IMR-90 (cell line): ENCODE results near the gene PDZD2. TPM values are rescaled to one million over a fixed set of nuclear protein-coding genes. Genes with fewer than 3 reads are reported as not detected.

Source experiments
- ATAC-seq: fragments of 200-7000 bp; cut with Tn5 transposase; 2 replicates; pipeline ENCODE4 v1.9.1; 2020; ENCODE audit warnings: low read depth, mild to moderate bottlenecking, moderate library complexity
- BruUV-seq: library from RNA; stranded (reverse); fragments of 400-500 nt; replicated peaks from 2 replicates; lab custom pipeline; 2021; lab: Mats Ljungman, UMichigan
- CTCF ChIA-PET: fragments of 300-600 bp; formaldehyde crosslinking; extraction: SDS; loops from one replicate; lab custom pipeline; 2021; ENCODE audit warnings: antibody characterized with exemption; lab: Yijun Ruan, JAX
- POLR2A ChIA-PET: fragments of 300-600 bp; sonication (Branson Sonifier 250); formaldehyde crosslinking; loops from one replicate; lab custom pipeline; 2022; ENCODE audit warnings: antibody characterized with exemption; ENCODE audit not compliant: unreplicated experiment; lab: Charles Lee
- DNase-seq: peaks from one replicate; pipeline ENCODE4 v3.0.0; 2013
- H2AFZ ChIP-seq: replicated peaks from 2 replicates; pipeline ENCODE3; 2013; ENCODE audit warnings: low read length, mild to moderate bottlenecking; ENCODE audit not compliant: poor library complexity
- H2AK5ac ChIP-seq: 2 replicates; pipeline ENCODE4 v1.6.1; 2013; ENCODE audit warnings: low read depth, low read length, inconsistent platforms
- H2AK9ac ChIP-seq: replicated peaks from 2 replicates; pipeline ENCODE3; 2013; ENCODE audit warnings: mild to moderate bottlenecking, low read depth, low read length, moderate library complexity; ENCODE audit not compliant: poor library complexity
- H2BK120ac ChIP-seq: 2 replicates; pipeline ENCODE4 v1.6.1; 2013; ENCODE audit warnings: low read depth, low read length, inconsistent platforms
- H2BK15ac ChIP-seq: 3 replicates; pipeline ENCODE4 v1.6.1; 2013; ENCODE audit warnings: low read depth, low read length, inconsistent platforms
- H2BK20ac ChIP-seq: 2 replicates; pipeline ENCODE4 v1.6.1; 2013; ENCODE audit warnings: low read depth, mild to moderate bottlenecking, inconsistent platforms, low read length, moderate library complexity
- H2BK5ac ChIP-seq: 2 replicates; pipeline ENCODE4 v1.6.1; 2013; ENCODE audit warnings: mild to moderate bottlenecking, low read depth, low read length, inconsistent platforms; ENCODE audit not compliant: poor library complexity, severe bottlenecking
- H3K14ac ChIP-seq: replicated peaks from 2 replicates; pipeline ENCODE4 v1.6.1; 2013; ENCODE audit warnings: low read depth, low read length, inconsistent platforms
- H3K18ac ChIP-seq: 2 replicates; pipeline ENCODE4 v1.6.1; 2013; ENCODE audit warnings: low read depth, low read length, control low read depth
- H3K23ac ChIP-seq: 2 replicates; pipeline ENCODE4 v1.6.1; 2013; ENCODE audit warnings: low read depth, low read length, inconsistent platforms
- H3K27ac ChIP-seq: 2 replicates; pipeline ENCODE4 v1.5.1; 2013; ENCODE audit warnings: mild to moderate bottlenecking, control low read depth, low read length; ENCODE audit not compliant: insufficient read depth
- H3K27me3 ChIP-seq: 2 replicates; pipeline ENCODE4 v1.6.1; 2013; ENCODE audit warnings: low read length; ENCODE audit not compliant: control insufficient read depth, insufficient read depth
- H3K36me3 ChIP-seq: 2 replicates; pipeline ENCODE4 v1.6.1; 2013; ENCODE audit warnings: low read length, mixed read lengths; ENCODE audit not compliant: control insufficient read depth, insufficient read depth
- H3K4ac ChIP-seq: 2 replicates; pipeline ENCODE4 v1.6.1; 2013; ENCODE audit warnings: low read depth, low read length, inconsistent platforms
- H3K4me1 ChIP-seq: 2 replicates; pipeline ENCODE4 v1.6.1; 2013; ENCODE audit warnings: low read length, mixed read lengths; ENCODE audit not compliant: control insufficient read depth, insufficient read depth
- H3K4me2 ChIP-seq: 2 replicates; pipeline ENCODE4 v1.6.1; 2013; ENCODE audit warnings: low read depth, mild to moderate bottlenecking, control low read depth, low read length, moderate library complexity
- H3K4me3 ChIP-seq: 2 replicates; pipeline ENCODE4 v1.5.1; 2013; ENCODE audit warnings: low read depth, mild to moderate bottlenecking, control low read depth, low read length, moderate library complexity; ENCODE audit not compliant: insufficient read depth
- H3K56ac ChIP-seq: 2 replicates; pipeline ENCODE4 v1.6.1; 2013; ENCODE audit warnings: low read length, inconsistent platforms; ENCODE audit not compliant: insufficient read depth; ENCODE audit errors: extremely low read depth
- H3K79me1 ChIP-seq, 2 experiments: 2 replicates each; pipeline ENCODE4 v1.6.1; 2013; ENCODE audit warnings: low read length in 2 of 2, inconsistent platforms in 1 of 2, low read depth in 1 of 2
- H3K9ac ChIP-seq: 2 replicates; pipeline ENCODE4 v1.6.1; 2013; ENCODE audit warnings: low read depth, low read length, control low read depth
- H3K9me1 ChIP-seq: 2 replicates; pipeline ENCODE4 v1.6.1; 2013; ENCODE audit warnings: low read length, inconsistent platforms; ENCODE audit not compliant: insufficient read depth
- H3K9me3 ChIP-seq: 2 replicates; pipeline ENCODE4 v1.6.1; 2013; ENCODE audit warnings: low read length; ENCODE audit not compliant: control insufficient read depth, insufficient read depth
- H4K20me1 ChIP-seq: 2 replicates; pipeline ENCODE4 v1.6.1; 2013; ENCODE audit warnings: low read length, inconsistent platforms; ENCODE audit not compliant: insufficient read depth
- H4K5ac ChIP-seq: 2 replicates; pipeline ENCODE4 v1.6.1; 2013; ENCODE audit warnings: mild to moderate bottlenecking, low read depth, low read length, control low read depth
- H4K8ac ChIP-seq, 2 experiments: 2 replicates each; pipeline ENCODE4 v1.6.1; 2013; ENCODE audit warnings: low read depth in 2 of 2, low read length in 2 of 2, control low read depth in 1 of 2, inconsistent platforms in 1 of 2
- H4K91ac ChIP-seq: 2 replicates; pipeline ENCODE4 v1.6.1; 2013; ENCODE audit warnings: low read depth, low read length, inconsistent platforms; ENCODE audit not compliant: insufficient read depth
- BHLHE40 ChIP-seq: fragments of 150-350 bp; IDR thresholded peaks from 2 replicates; pipeline ENCODE4 v1.6.1; 2016; ENCODE audit warnings: mild to moderate bottlenecking, low read depth, low read length
- RFX5 ChIP-seq: IDR thresholded peaks from 2 replicates; pipeline ENCODE4 v1.8.0; 2012; ENCODE audit warnings: low read depth, mild to moderate bottlenecking, low read length, moderate library complexity
- whole genome bisulfite sequencing, 2 experiments: methylation state at CpG; one replicate each; pipeline versions ENCODE4 v1.1.5 to v1.1.7; 2013; ENCODE audit warnings: missing lambda C conversion rate in 2 of 2; ENCODE audit not compliant: insufficient read length in 1 of 2; ENCODE audit errors: extremely low coverage in 2 of 2; 5-methylcytosine and 5-hydroxymethylcytosine counted together
- dilution Hi-C: fragments of 300-500 bp; cut with HindIII; formaldehyde crosslinking; loops from one replicate; pipeline ENCODE4 v1.14.3; 2018; ENCODE audit warnings: low sequenced_read_pairs; ENCODE audit not compliant: unreplicated experiment
- in situ Hi-C: fragments of 300-500 bp; cut with MboI; formaldehyde crosslinking; loops from 3 replicates; pipeline ENCODE4 v1.14.3; 2019; ENCODE audit warnings: low sequenced_read_pairs, inconsistent platforms, mixed read lengths
- intact Hi-C: fragments of 100-400 bp; cut with micrococcal nuclease; formaldehyde crosslinking; loops from 2 replicates; pipeline ENCODE4 v1.10.0; 2022
- polyA plus RNA-seq, 3 experiments: library from polyadenylated mRNA; depleted of rRNA; stranded (reverse); fragments of >200 nt; gene quantifications; 2 replicates each; pipeline ENCODE4 v1.2.3, GENCODE V29; 2012; ENCODE audit warnings: low replicate concordance in 1 of 3
- total RNA-seq: library from RNA; depleted of rRNA; stranded (reverse); fragments of >200 nt; gene quantifications from 2 replicates; pipeline ENCODE4 v1.2.3, GENCODE V29; 2012

The PDZD2 gene
- total and polyA plus RNA-seq, 2 of the 4 experiments (the other 2 are of a cell fraction) = under 0.01 to 0.02 TPM

DNA sequence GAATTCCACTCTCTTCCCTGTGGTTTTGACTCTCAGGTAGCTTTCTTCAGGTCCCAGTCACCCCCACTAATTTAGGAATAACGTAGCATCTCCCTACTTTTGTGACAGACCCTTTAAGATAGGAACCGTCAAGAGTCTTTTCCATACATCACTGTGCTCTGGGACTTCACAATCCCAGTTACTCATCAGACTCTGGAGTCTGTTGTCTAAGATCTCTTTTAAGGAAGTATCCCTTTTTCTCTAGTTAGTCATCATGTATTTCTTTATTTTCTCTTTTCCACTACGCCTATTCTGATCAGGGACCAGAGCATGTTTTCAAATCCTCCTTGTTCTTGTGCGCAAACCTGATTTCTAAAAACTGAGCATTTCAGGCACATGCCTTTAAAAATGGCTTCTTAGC, 392.2 kb downstream of the PDZD2 start:
- H3K36me3 ChIP-seq = no peaks in the 10 kb centered on the region
- H2AFZ ChIP-seq = no peak overlapping the region
- no peaks in the 10 kb centered on the region; the same call in 1 of the 2 replicates for H4K20me1 ChIP-seq
- no peak overlapping the region for H3K4me2 ChIP-seq
- H2BK5ac ChIP-seq = no peak overlapping the region
- no peak overlapping the region for H3K9ac ChIP-seq
- no peak overlapping the region for H3K56ac ChIP-seq
- no peak for ATAC-seq
- DNase-seq = peak; percentile 32
- H4K5ac ChIP-seq = no peak overlapping the region
- H4K8ac ChIP-seq = no peak overlapping the region
- no peak overlapping the region for H4K91ac ChIP-seq
- no CpG with 5 or more reads among the region's 4 CpGs for WGBS, 2 experiments
- TF ChIP-seq BHLHE40 (no peak), RFX5 (no peak)
- CTCF ChIA-PET = no interaction called here
- H3K4me3 ChIP-seq = no peak overlapping the region
- peaks cover 3% of the 10 kb centered on the region; the same call in 1 of the 2 replicates for H3K27me3 ChIP-seq
- no peak overlapping the region for H3K18ac ChIP-seq
- in situ Hi-C loops (no loop called here), dilution Hi-C loops (no loop called here), intact Hi-C loops (no loop called here)
- H3K9me3 ChIP-seq = no peaks in the 10 kb centered on the region
- no peak overlapping the region for H3K14ac ChIP-seq
- POLR2A ChIA-PET = no interaction called here
- H3K27ac ChIP-seq = no peak overlapping the region
- H3K4ac ChIP-seq = no peak overlapping the region
- no peaks in the 10 kb centered on the region for H3K9me1 ChIP-seq
- H2BK15ac ChIP-seq = no peak overlapping the region
- peaks cover 2% of the 10 kb centered on the region for H3K4me1 ChIP-seq
- no peak overlapping the region for H3K23ac ChIP-seq
- H3K79me1 ChIP-seq = no peaks in the 10 kb centered on the region
- BruUV-seq = no TSS peak
- H2BK120ac ChIP-seq = no peak overlapping the region
- no peak overlapping the region for H2AK5ac ChIP-seq
- no peak overlapping the region for H2AK9ac ChIP-seq
- no peak overlapping the region for H2BK20ac ChIP-seq
